K562 (cell line): ENCODE data around the gene CCDC171. TPM values are rescaled to one million over a fixed set of nuclear protein-coding genes. Genes with fewer than 3 reads are reported as not detected.

Experiments used
- ATAC-seq: fragments of 200-7000 bp; cut with Tn5 transposase; 3 replicates; pipeline ENCODE4 v1.9.1; 2020; ENCODE audit warnings: moderate library complexity
- BruUV-seq: library from RNA; stranded (reverse); fragments of 400-500 nt; replicated peaks from 2 replicates; lab custom pipeline; 2021; lab: Mats Ljungman, UMichigan
- CTCF ChIA-PET: fragments of 300-600 bp; formaldehyde crosslinking; extraction: SDS; loops from one replicate; lab custom pipeline; 2021; ENCODE audit warnings: low intra/inter-chr PET ratio; lab: Yijun Ruan, JAX
- POLR2A ChIA-PET: fragments of 300-600, 350-650 bp; sonication (Branson Sonifier 250); formaldehyde crosslinking; extraction: SDS; loops from one replicate; lab custom pipeline; 2021; ENCODE audit warnings: antibody characterized with exemption, inconsistent platforms; lab: Yijun Ruan, JAX
- DNase-seq, 4 experiments: peaks; one replicate each; pipeline versions ENCODE4 v3.0.0 to v3.0.0-alpha.2; 2011 to 2018; ENCODE audit warnings: low spot score in 3 of 4, mixed read lengths in 3 of 4; ENCODE audit errors: extremely low read depth in 1 of 4
- FAIRE-seq: peaks from 2 replicates; lab custom pipeline; 2011; peaks lifted over from hg19 to GRCh38; lab: Jason Lieb, UNC
- H2AFZ ChIP-seq: 2 replicates; pipeline ENCODE4 v1.6.0; 2011; ENCODE audit warnings: low read depth, low read length, control low read depth, inconsistent platforms
- H3K27ac ChIP-seq: fragments of 200-600 bp; 3 replicates; pipeline ENCODE4 v1.8.0; 2011; ENCODE audit warnings: low read depth, mild to moderate bottlenecking, control low read depth, inconsistent platforms, low read length, moderate library complexity, mixed read lengths; ENCODE audit errors: extremely low read depth
- H3K27me3 ChIP-seq, 2 experiments: fragments of 300-600 bp in 1 of 2; 2 replicates in 1 of 2; 3 replicates in 1 of 2; pipeline versions ENCODE4 v1.6.0 to v1.8.0; 2011; ENCODE audit warnings: inconsistent platforms in 2 of 2, low read length in 2 of 2, mild to moderate bottlenecking in 1 of 2, mixed read lengths in 1 of 2, moderate library complexity in 1 of 2; ENCODE audit not compliant: control insufficient read depth in 2 of 2, insufficient read depth in 2 of 2
- H3K36me3 ChIP-seq: fragments of 300-600 bp; 3 replicates; pipeline ENCODE4 v1.8.0; 2011; ENCODE audit warnings: mild to moderate bottlenecking, low read length, inconsistent platforms; ENCODE audit not compliant: control insufficient read depth, insufficient read depth
- H3K4me1 ChIP-seq, 2 experiments: fragments of 200-600 bp in 1 of 2; replicated peaks in 1 of 2; 2 replicates in 1 of 2; 3 replicates in 1 of 2; pipeline versions ENCODE4 v1.5.1 to v1.8.0; 2011; ENCODE audit warnings: inconsistent platforms in 2 of 2, low read length in 2 of 2, mild to moderate bottlenecking in 1 of 2, mixed read lengths in 1 of 2, moderate library complexity in 1 of 2; ENCODE audit not compliant: control insufficient read depth in 2 of 2, insufficient read depth in 2 of 2
- H3K4me2 ChIP-seq: 2 replicates; pipeline ENCODE4 v1.6.1; 2011; ENCODE audit warnings: low read length, control low read depth, inconsistent platforms, mixed read lengths; ENCODE audit not compliant: insufficient read depth
- H3K4me3 ChIP-seq: fragments of 200-600 bp; sonication (generic), shearing (Covaris generic); 2 replicates; pipeline ENCODE4 v1.5.1; 2016; ENCODE audit warnings: control low read depth, inconsistent platforms
- H3K79me2 ChIP-seq: fragments of 200-600 bp; 3 replicates; pipeline ENCODE4 v1.8.0; 2011; ENCODE audit warnings: low read length, inconsistent platforms; ENCODE audit not compliant: control insufficient read depth, insufficient read depth
- H3K9ac ChIP-seq, 2 experiments: 2 replicates each; pipeline versions ENCODE4 v1.6.0 to v1.6.1; 2011; ENCODE audit warnings: low read depth in 2 of 2, low read length in 2 of 2, control low read depth in 1 of 2, inconsistent platforms in 1 of 2, mild to moderate bottlenecking in 1 of 2, mixed read lengths in 1 of 2; ENCODE audit not compliant: insufficient read depth in 1 of 2
- H3K9me1 ChIP-seq: one replicate; pipeline ENCODE4 v1.6.0; 2011; ENCODE audit warnings: inconsistent platforms, mild to moderate bottlenecking, low read length, moderate library complexity; ENCODE audit not compliant: control insufficient read depth, insufficient read depth
- H3K9me3 ChIP-seq: replicated peaks from 2 replicates; pipeline ENCODE4 v1.5.1; 2011; ENCODE audit warnings: low read depth, low read length, inconsistent platforms; ENCODE audit not compliant: control insufficient read depth, insufficient read depth
- H4K20me1 ChIP-seq: replicated peaks from 2 replicates; pipeline ENCODE4 v1.6.1; 2011; ENCODE audit warnings: low read length, inconsistent platforms, mixed read lengths; ENCODE audit not compliant: control insufficient read depth, insufficient read depth
- COPS2 ChIP-seq: fragments of 450-650 bp; conservative IDR thresholded peaks from 2 replicates; pipeline ENCODE4 v1.6.1; 2016; ENCODE audit warnings: mild to moderate bottlenecking, moderate library complexity
- ILK ChIP-seq: fragments of 450-650 bp; IDR thresholded peaks from 2 replicates; pipeline ENCODE4 v1.6.1; 2016; ENCODE audit warnings: missing genetic modification characterization, low read depth, mild to moderate bottlenecking, missing compliant biosample characterization, moderate library complexity, borderline replicate concordance
- ZNF717 ChIP-seq: fragments of 250-450 bp; sonication (Bioruptor Pico); IDR thresholded peaks from 2 replicates; pipeline ENCODE4 v1.5.0; 2021
- WGBS: fragments of 100-300 bp; shearing (Covaris generic); methylation state at CpG from one replicate; pipeline ENCODE4 v1.1.6; 2016; ENCODE audit warnings: low coverage, mixed read lengths; ENCODE audit not compliant: insufficient coverage; ENCODE audit errors: missing lambda C conversion rate; 5-methylcytosine and 5-hydroxymethylcytosine counted together
- in situ Hi-C: fragments of 300-500 bp; cut with MboI; formaldehyde crosslinking; loops from 4 replicates; pipeline ENCODE4 v1.15.0; 2018; ENCODE audit warnings: inconsistent platforms, mixed read lengths
- intact Hi-C: fragments of 100-400 bp; cut with micrococcal nuclease; formaldehyde crosslinking; loops from 2 replicates; pipeline ENCODE4 v1.14.2; 2022
- polyA plus RNA-seq, 8 experiments: library from polyadenylated mRNA; depleted of rRNA in 4 of 8; stranded (reverse) in 5 of 8; unstranded in 3 of 8; fragments of >200 nt; fragmentation: Nextera tagmentation in 2 of 8; fragmentation: Illumina TruSeq in 1 of 8; extraction: Ambion mirVana in 2 of 8; extraction: Trizol in 1 of 8; gene quantifications; 2 replicates each; pipeline versions ENCODE4 v1.2.1 to v1.2.3, GENCODE V29; 2011 to 2014; ENCODE audit warnings: inconsistent platforms in 1 of 8, missing spikeins in 1 of 8
- total RNA-seq, 7 experiments: library from RNA; depleted of rRNA in 6 of 7; stranded (reverse); fragments of >200 nt in 6 of 7; fragmentation: Illumina TruSeq in 2 of 7; extraction: Trizol in 2 of 7; gene quantifications; 2 replicates each; pipeline versions ENCODE4 v1.2.1 to v1.2.3, GENCODE V29; 2011 to 2021; ENCODE audit warnings: low replicate concordance in 1 of 7
- TF ChIP-seq, protein P1 (sequence below): IDR thresholded peaks from 3 replicates; pipeline ENCODE4 v1.6.1; 2011; ENCODE audit warnings: borderline replicate concordance, mild to moderate bottlenecking; ENCODE audit not compliant: insufficient read length, insufficient read depth

Gene CCDC171
- total and polyA plus RNA-seq, 9 of the 15 experiments (the other 6 are each of a cell fraction or from before 2014, with no cell fraction given): 0.08 to 3.8 (median 0.27) TPM

DNA sequence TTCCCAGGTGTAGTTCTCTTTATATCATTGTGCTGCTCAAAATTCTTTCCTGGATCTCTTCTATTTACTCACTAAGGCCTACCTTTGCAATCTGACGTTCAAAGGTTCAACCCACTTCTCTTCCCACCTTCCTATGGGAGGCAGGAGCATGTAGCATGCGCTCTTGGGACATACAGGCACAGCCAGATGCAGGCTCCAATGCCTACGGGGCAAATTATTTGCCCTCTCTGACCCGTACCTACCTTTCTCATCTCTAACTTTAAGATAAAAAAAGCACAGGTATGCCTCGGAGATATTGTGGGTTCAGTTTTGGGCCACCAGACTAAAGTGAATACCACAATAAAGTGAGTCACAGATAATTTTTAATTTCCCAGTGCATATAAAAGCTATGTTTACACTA lies 460.5 kb downstream of the CCDC171 start:
- Histone ChIP-seq H4K20me1 (no peaks in the 10 kb centered on the region), H3K27ac (no peak overlapping the region), H2AFZ (no peak overlapping the region), H3K4me3 (no peak overlapping the region)
- intact Hi-C loops (no loop called here), in situ Hi-C loops (no loop called here)
- BruUV-seq: no TSS peak
- FAIRE-seq: no peak
- no peak for ATAC-seq
- POLR2A ChIA-PET: no interaction called here
- TF ChIP-seq ILK (no peak), ZNF717 (CRISPR knock-in tag) (no peak)
- TF ChIP-seq, all 486 proteins: peak for 0
- CTCF ChIA-PET: no interaction called here
- no peak overlapping the region for H3K9ac ChIP-seq
- no peak overlapping the region for H3K4me2 ChIP-seq
- H3K9me1 ChIP-seq: no peaks in the 10 kb centered on the region
- WGBS: 0% methylated on average over 4 of the region's 5 CpGs
- no peaks in the 10 kb centered on the region for H3K27me3 ChIP-seq
- H3K9me3 ChIP-seq: no peaks in the 10 kb centered on the region; the same call in 1 of the 2 replicates
- DNase-seq: no peak
- no peaks in the 10 kb centered on the region for H3K79me2 ChIP-seq
- H3K4me1 ChIP-seq: no peaks in the 10 kb centered on the region
- no peaks in the 10 kb centered on the region for H3K36me3 ChIP-seq

DNA sequence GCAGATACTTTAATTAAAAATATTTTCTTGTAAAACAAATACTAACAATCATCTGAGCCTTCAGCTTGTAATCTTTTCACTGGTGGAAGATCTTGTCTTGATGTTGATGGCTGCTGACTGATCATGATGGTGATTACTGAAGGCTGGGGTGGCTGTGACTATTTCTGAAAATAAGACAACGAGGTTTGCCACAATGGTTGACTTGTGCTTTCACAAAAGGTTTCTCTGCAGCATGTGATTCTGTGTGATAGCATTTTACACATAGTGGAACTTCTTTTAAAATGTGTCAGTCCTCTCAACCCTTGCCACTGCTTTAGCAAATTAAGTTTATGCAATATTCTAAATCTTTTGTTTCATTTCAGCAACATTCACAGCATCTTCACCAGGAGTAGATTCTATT lies 461.0 kb downstream of the CCDC171 start:
- in situ Hi-C loops (no loop called here), intact Hi-C loops (no loop called here)
- Histone ChIP-seq H3K27me3 (no peaks in the 10 kb centered on the region), H3K4me2 (no peak overlapping the region), H2AFZ (no peak overlapping the region), H3K4me3 (no peak overlapping the region), H4K20me1 (no peaks in the 10 kb centered on the region), H3K9ac (no peak overlapping the region), H3K79me2 (no peaks in the 10 kb centered on the region), H3K9me3 (no peaks in the 10 kb centered on the region; the same call in 1 of the 2 replicates), H3K4me1 (no peaks in the 10 kb centered on the region), H3K36me3 (no peaks in the 10 kb centered on the region), H3K9me1 (no peaks in the 10 kb centered on the region), H3K27ac (no peak overlapping the region)
- no peak for TF ChIP-seq COPS2
- TF ChIP-seq, protein P1, sequence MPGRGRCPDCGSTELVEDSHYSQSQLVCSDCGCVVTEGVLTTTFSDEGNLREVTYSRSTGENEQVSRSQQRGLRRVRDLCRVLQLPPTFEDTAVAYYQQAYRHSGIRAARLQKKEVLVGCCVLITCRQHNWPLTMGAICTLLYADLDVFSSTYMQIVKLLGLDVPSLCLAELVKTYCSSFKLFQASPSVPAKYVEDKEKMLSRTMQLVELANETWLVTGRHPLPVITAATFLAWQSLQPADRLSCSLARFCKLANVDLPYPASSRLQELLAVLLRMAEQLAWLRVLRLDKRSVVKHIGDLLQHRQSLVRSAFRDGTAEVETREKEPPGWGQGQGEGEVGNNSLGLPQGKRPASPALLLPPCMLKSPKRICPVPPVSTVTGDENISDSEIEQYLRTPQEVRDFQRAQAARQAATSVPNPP: no peak
- POLR2A ChIA-PET: no interaction called here
- WGBS: 0% methylated on average over 1 of the region's 1 CpG
- CTCF ChIA-PET: no interaction called here
- DNase-seq: no peak
- ATAC-seq: no peak
- FAIRE-seq: no peak
- BruUV-seq: no TSS peak
